PC-3 (cell line): ENCODE data around the gene ZNF134. TPM values are rescaled to one million over a fixed set of nuclear protein-coding genes. Genes with fewer than 3 reads are reported as not detected.

Source experiments
- ATAC-seq: fragments of 200-7000 bp; cut with Tn5 transposase; 2 replicates; pipeline ENCODE4 v1.9.1; 2020; ENCODE audit warnings: mild to moderate bottlenecking, moderate library complexity
- BruUV-seq: library from RNA; stranded (reverse); fragments of 400-500 nt; replicated peaks from 2 replicates; lab custom pipeline; 2021; lab: Mats Ljungman, UMichigan
- CTCF ChIA-PET: fragments of 300-600 bp; sonication (Branson Sonifier 250); formaldehyde crosslinking; loops from one replicate; lab custom pipeline; 2022; ENCODE audit warnings: antibody characterized with exemption; lab: Charles Lee
- POLR2A ChIA-PET: fragments of 300-600 bp; sonication (Branson Sonifier 250); formaldehyde crosslinking; loops from one replicate; lab custom pipeline; 2022; ENCODE audit warnings: antibody characterized with exemption; ENCODE audit not compliant: unreplicated experiment; lab: Charles Lee
- DNase-seq: peaks from one replicate; pipeline ENCODE4 v3.0.0-alpha.2; 2015
- H2AFZ ChIP-seq: fragments of 300-600 bp; sonication (generic); 2 replicates; pipeline ENCODE4 v1.6.0; 2016; ENCODE audit warnings: antibody characterized with exemption, low read length
- H3F3A ChIP-seq: fragments of 300-600 bp; sonication (generic); one replicate; pipeline ENCODE4 v1.6.0; 2017; ENCODE audit warnings: antibody characterized with exemption, low read length, control low read depth, mild to moderate bottlenecking; ENCODE audit not compliant: unreplicated experiment
- H3K27ac ChIP-seq: fragments of 300-600 bp; sonication (generic); 2 replicates; pipeline ENCODE4 v1.5.1; 2016; ENCODE audit warnings: mild to moderate bottlenecking, low read length
- H3K27me3 ChIP-seq: fragments of 300-600 bp; sonication (generic); 2 replicates; pipeline ENCODE4 v1.6.1; 2016; ENCODE audit warnings: low read length, mixed read lengths
- H3K36me3 ChIP-seq: fragments of 300-600 bp; sonication (generic); 2 replicates; pipeline ENCODE4 v1.6.1; 2016; ENCODE audit warnings: low read depth, mixed run types, low read length, mixed read lengths
- H3K4me1 ChIP-seq: fragments of 300-600 bp; sonication (generic); 2 replicates; pipeline ENCODE4 v1.5.1; 2016; ENCODE audit warnings: low read length; ENCODE audit not compliant: insufficient read depth
- H3K4me2 ChIP-seq: fragments of 300-600 bp; sonication (generic); 2 replicates; pipeline ENCODE4 v1.6.0; 2016; ENCODE audit warnings: low read length
- H3K4me3 ChIP-seq: fragments of 300-600 bp; sonication (generic); 2 replicates; pipeline ENCODE4 v1.5.1; 2016; ENCODE audit warnings: mild to moderate bottlenecking, low read length, mixed read lengths
- H3K79me2 ChIP-seq: fragments of 300-600 bp; sonication (generic); 2 replicates; pipeline ENCODE4 v1.6.1; 2017; ENCODE audit warnings: low read length, mixed read lengths
- H3K9ac ChIP-seq: fragments of 300-600 bp; sonication (generic); 2 replicates; pipeline ENCODE4 v1.6.0; 2016; ENCODE audit warnings: mild to moderate bottlenecking, low read length
- H3K9me2 ChIP-seq: fragments of 300-600 bp; sonication (generic); replicated peaks from 2 replicates; pipeline ENCODE4 v1.6.1; 2016; ENCODE audit warnings: mixed run types, low read length, mixed read lengths
- H3K9me3 ChIP-seq: fragments of 300-600 bp; sonication (generic); 2 replicates; pipeline ENCODE4 v1.6.1; 2016; ENCODE audit warnings: low read length, mixed read lengths
- H4K20me1 ChIP-seq: fragments of 300-600 bp; sonication (generic); 2 replicates; pipeline ENCODE4 v1.6.1; 2016; ENCODE audit warnings: low read length, mixed read lengths
- CTCF ChIP-seq: fragments of 300-600 bp; sonication (generic); conservative IDR thresholded peaks from 2 replicates; pipeline ENCODE4 v1.5.1; 2017; ENCODE audit warnings: antibody characterized with exemption, low read depth, mild to moderate bottlenecking, low read length
- EZH2 ChIP-seq: fragments of 300-600 bp; sonication (generic); IDR thresholded peaks from one replicate; pipeline ENCODE4 v1.6.1; 2017; ENCODE audit warnings: antibody characterized with exemption, mild to moderate bottlenecking, low read length; ENCODE audit not compliant: unreplicated experiment
- EZH2phosphoT487 ChIP-seq: fragments of 300-600 bp; sonication (generic); IDR thresholded peaks from 2 replicates; pipeline ENCODE4 v1.6.1; 2018; ENCODE audit warnings: mild to moderate bottlenecking, antibody characterized with exemption, low read length, borderline replicate concordance
- intact Hi-C: fragments of 100-400 bp; cut with micrococcal nuclease; formaldehyde crosslinking; loops from 2 replicates; pipeline ENCODE4 v1.9.0; 2023
- total RNA-seq: library from RNA; depleted of rRNA; stranded (reverse); fragments of >200 nt; gene quantifications from 2 replicates; pipeline ENCODE4 v1.2.3, GENCODE V29; 2014

Gene ZNF134
- total RNA-seq, 1 experiment from 2014 or later: 22.3 TPM

GRCh38 chr19:57637379-57637778 lies 23.3 kb downstream of the ZNF134 start:
- H4K20me1 ChIP-seq: no peaks in the 10 kb centered on the region
- H3K9me3 ChIP-seq: peaks cover 54% of the 10 kb centered on the region
- ChIA-PET CTCF (no interaction called here), POLR2A (no interaction called here)
- no TSS peak for BruUV-seq
- no peak for TF ChIP-seq EZH2phosphoT487
- TF ChIP-seq CTCF: no peak
- TF ChIP-seq EZH2: no peak
- H3K4me3 ChIP-seq: no peak overlapping the region; the same call in 1 of the 2 replicates
- ATAC-seq: no peak
- intact Hi-C loops: loop anchor here (10.0 kb wide), 1 partner anchor 177 kb away; the partner anchor contains the start of gene ZNF552
- H3K4me1 ChIP-seq: peaks cover 6% of the 10 kb centered on the region; the same call in 1 of the 2 replicates
- H3K79me2 ChIP-seq: no peaks in the 10 kb centered on the region
- H3K27me3 ChIP-seq: no peaks in the 10 kb centered on the region
- H3F3A ChIP-seq: no peaks in the 10 kb centered on the region
- peaks cover 72% of the 10 kb centered on the region for H3K36me3 ChIP-seq
- no peak overlapping the region for H2AFZ ChIP-seq
- H3K9me2 ChIP-seq: no peaks in the 10 kb centered on the region
- no peak overlapping the region for H3K27ac ChIP-seq
- no peak for DNase-seq
- no peak overlapping the region for H3K4me2 ChIP-seq
- no peak overlapping the region for H3K9ac ChIP-seq

GRCh38 chr19:57641715-57642234 lies 27.7 kb downstream of the ZNF134 start:
- no peaks in the 10 kb centered on the region for H3K79me2 ChIP-seq
- no TSS peak for BruUV-seq
- H3K9ac ChIP-seq: no peak overlapping the region
- ChIA-PET POLR2A (no interaction called here), CTCF (no interaction called here)
- no peak overlapping the region; the same call in 1 of the 2 replicates for H3K4me3 ChIP-seq
- H3F3A ChIP-seq: no peaks in the 10 kb centered on the region
- H3K27ac ChIP-seq: no peak overlapping the region
- no peaks in the 10 kb centered on the region for H3K4me1 ChIP-seq
- ATAC-seq: no peak
- no peaks in the 10 kb centered on the region for H3K27me3 ChIP-seq
- no peak overlapping the region for H3K4me2 ChIP-seq
- H2AFZ ChIP-seq: no peak overlapping the region
- peaks cover 63% of the 10 kb centered on the region for H3K36me3 ChIP-seq
- TF ChIP-seq EZH2phosphoT487 (no peak), CTCF (no peak), EZH2 (no peak)
- intact Hi-C loops: no loop called here
- H4K20me1 ChIP-seq: no peaks in the 10 kb centered on the region
- peaks cover 48% of the 10 kb centered on the region for H3K9me3 ChIP-seq
- no peak for DNase-seq
- H3K9me2 ChIP-seq: no peaks in the 10 kb centered on the region

- no peaks in the 10 kb centered on the region for H4K20me1 ChIP-seq
- no peak overlapping the region for H3K4me2 ChIP-seq
- H3K36me3 ChIP-seq: peaks cover 55% of the 10 kb centered on the region
- no TSS peak for BruUV-seq
- ChIA-PET POLR2A (no interaction called here), CTCF (no interaction called here)
- H3K27ac ChIP-seq: no peak overlapping the region
- DNase-seq (no peak), ATAC-seq (no peak)
- H3K9me2 ChIP-seq: no peaks in the 10 kb centered on the region
- H2AFZ ChIP-seq: no peak overlapping the region
- no peaks in the 10 kb centered on the region for H3K4me1 ChIP-seq
- H3F3A ChIP-seq: no peaks in the 10 kb centered on the region
- no peaks in the 10 kb centered on the region for H3K27me3 ChIP-seq
- TF ChIP-seq EZH2phosphoT487 (no peak), CTCF (no peak)
- no peak overlapping the region for H3K4me3 ChIP-seq
- no peaks in the 10 kb centered on the region for H3K79me2 ChIP-seq
- no peak overlapping the region for H3K9ac ChIP-seq
- peaks cover 41% of the 10 kb centered on the region for H3K9me3 ChIP-seq
- intact Hi-C loops: no loop called here
Measured at GRCh38 chr19:57642396-57643046, 28.5 kb downstream of the ZNF134 start.
